Choroid plexus epithelial cell (primary cell): ENCODE results near the gene LIPC.

Experiments used
- DNase-seq: peaks from one replicate; pipeline ENCODE4 v3.0.0-alpha.2; 2010; ENCODE audit warnings: low read depth
- H3K4me3 ChIP-seq: 2 replicates; pipeline ENCODE4 v1.5.1; 2011; ENCODE audit warnings: low read depth, mild to moderate bottlenecking, control low read depth, low read length, moderate library complexity
- TF ChIP-seq, protein P1 (sequence below): conservative IDR thresholded peaks from 2 replicates; pipeline ENCODE4 v1.5.1; 2011; ENCODE audit warnings: low read depth, mild to moderate bottlenecking, control low read depth, inconsistent platforms, low read length, moderate library complexity

The LIPC gene

DNA sequence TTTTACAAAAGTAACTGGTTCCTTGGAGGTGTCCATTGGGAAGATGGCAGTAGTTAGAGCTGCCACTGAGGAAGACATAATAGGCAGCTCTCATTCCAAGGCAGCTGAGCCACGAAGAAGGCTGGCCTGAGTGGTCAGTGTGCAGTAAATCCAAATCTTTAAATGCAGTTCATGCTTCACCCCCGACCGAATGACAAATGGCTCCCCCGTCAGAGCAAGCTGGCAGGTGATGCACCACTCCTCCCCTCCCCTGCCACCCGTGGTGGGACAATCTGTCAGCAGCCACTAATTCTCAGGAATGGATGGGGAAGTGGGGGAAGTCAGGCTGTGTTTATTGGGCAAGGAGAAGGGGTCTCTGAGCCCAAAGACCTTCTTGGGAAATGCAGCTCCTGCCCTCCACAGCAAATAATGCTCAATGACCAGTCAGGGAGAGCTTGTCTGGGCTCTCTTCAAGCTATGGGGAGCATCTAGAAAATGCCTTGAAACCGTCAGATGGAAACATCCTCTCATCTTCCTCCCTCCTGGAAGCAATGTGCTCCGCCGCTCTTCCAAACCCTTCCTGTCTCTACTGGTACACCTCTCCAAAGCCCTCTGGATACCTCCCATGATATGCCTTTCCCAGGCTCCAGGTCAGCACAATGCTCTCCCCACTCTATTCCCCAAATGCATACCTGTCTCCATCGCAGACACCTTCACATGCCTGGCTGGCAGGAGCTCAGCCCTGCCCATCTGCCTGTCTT lies 65.4 kb downstream of the LIPC start:
- DNase-seq = no peak
- H3K4me3 ChIP-seq = no peak overlapping the region
- TF ChIP-seq, protein P1, sequence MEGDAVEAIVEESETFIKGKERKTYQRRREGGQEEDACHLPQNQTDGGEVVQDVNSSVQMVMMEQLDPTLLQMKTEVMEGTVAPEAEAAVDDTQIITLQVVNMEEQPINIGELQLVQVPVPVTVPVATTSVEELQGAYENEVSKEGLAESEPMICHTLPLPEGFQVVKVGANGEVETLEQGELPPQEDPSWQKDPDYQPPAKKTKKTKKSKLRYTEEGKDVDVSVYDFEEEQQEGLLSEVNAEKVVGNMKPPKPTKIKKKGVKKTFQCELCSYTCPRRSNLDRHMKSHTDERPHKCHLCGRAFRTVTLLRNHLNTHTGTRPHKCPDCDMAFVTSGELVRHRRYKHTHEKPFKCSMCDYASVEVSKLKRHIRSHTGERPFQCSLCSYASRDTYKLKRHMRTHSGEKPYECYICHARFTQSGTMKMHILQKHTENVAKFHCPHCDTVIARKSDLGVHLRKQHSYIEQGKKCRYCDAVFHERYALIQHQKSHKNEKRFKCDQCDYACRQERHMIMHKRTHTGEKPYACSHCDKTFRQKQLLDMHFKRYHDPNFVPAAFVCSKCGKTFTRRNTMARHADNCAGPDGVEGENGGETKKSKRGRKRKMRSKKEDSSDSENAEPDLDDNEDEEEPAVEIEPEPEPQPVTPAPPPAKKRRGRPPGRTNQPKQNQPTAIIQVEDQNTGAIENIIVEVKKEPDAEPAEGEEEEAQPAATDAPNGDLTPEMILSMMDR = no peak

DNA sequence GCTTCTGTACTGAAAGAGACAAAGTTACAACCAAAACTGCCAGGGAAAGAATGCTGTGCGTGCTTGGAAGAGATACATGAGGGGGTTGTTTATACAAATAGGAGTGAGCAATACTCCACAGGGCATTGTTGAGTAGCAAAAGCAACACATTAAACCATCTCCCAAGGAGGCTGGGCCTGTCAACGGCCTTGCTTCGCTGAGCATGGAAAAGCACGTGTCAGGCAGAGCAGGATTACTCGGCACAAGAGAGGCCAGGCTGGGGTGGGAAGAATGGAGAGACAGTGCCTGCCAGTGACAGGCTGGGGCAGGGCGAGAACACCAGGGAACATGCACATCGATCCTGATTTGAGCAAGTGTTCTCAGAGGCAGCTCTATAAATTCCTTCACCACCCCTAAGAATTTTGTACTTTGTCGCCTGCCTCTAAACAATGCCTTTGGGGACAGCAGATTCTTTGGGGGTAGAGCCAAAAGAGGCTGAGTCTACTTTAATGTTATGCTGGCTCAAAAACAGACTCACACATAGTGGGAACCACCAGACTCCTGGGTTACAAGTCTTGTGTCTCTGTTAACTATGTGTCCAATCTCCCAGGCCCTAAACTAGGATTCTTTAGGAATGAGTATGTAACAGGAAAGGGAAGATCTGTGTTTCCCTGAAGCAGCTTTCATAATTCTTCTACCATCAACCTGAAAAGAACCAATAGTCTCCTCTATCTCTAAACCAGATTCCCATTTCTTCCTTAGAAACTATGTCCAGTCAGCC lies 67.2 kb downstream of the LIPC start:
- DNase-seq = peak; percentile 79
- TF ChIP-seq, protein P1 = no peak
- H3K4me3 ChIP-seq = no peak overlapping the region

DNA sequence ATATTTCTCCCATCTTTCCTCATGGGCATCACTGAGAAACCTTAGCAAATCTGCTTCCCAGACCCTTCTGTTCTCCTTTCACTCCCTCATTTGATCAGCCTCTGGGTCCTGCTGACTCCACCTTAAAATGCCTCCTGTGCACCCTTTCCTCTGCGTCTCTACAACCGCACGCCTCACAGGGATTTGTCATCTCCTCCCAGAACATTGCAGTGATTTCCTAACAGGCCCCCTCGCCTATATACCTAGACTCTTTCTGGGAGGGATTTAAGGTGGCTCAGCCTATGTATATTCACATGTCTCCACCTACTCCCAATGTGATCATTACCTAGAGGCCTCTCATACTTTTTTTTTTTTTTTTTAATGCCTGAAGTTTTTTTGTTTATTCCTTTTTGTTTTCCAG lies 69.2 kb downstream of the LIPC start:
- TF ChIP-seq, protein P1 = no peak
- no peak overlapping the region for H3K4me3 ChIP-seq
- no peak for DNase-seq

DNA sequence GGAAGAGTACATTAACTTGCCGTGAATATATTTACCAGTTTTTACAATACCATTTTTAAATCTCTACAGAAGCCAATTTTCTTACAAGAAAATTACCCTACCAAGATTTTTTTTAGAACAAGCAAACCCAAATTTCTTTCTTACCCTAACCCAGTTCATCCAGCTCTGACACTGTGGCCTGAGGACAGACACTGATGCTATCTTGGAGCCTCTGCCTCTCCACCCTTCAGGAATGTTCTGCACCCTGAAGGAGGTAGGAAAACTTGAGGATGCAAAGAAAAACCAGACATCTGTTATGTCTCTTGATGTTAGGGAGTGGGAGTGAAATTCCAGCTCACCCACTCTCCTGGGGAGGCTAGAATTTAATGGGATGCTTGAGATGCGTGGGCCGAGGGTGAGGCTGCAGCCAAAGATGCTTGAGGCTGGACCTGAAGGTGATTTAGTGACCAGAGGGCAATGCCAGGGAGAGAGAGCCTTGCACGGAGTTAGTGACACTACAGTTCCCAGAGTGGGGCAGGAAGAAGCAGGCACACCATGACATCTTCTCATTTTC lies 69.9 kb downstream of the LIPC start:
- no peak for DNase-seq
- TF ChIP-seq, protein P1 = no peak

DNA sequence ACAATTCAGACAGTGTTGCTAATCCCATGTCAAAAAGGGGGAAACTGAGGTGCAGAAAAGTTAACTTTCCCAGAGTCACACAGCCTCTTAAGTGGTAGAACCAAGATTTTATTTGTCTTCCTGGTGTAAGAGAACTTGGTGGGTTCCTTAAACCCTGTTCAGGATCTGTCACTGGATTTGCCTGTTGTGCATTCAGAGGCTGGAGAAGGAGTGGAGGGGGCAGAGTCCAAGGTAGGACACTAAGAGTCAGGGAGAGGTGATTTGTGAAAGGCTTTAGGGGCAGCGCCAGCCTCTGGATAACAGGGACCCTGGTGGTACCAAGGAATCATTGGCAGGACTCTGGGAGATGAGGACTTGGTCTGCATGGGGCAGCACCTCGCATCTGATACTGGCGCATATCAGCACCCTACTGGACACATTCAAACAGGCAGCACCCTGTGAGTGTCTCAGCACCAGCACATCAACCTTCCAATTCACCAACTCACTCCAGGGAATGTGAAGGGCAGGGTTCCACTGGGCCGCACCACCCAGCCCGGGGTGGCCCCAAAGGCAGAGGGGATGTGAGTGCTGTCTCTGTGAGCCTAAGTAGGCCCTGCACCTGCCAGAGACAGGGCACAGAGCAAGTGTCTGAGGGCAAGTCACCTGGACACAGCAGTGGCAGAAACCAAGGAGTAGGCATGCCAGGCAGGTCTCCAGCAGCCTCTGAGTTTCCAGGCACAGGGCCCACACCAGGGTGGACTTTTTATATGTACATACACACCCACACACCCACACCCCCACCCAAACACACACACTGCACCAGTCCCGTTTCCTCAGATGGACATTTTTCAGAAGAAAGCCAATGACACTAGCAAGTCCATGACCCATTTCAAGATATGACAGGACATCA lies 71.6 kb downstream of the LIPC start:
- no peak for DNase-seq
- TF ChIP-seq, protein P1 = no peak
- H3K4me3 ChIP-seq = no peak overlapping the region

More for the DNA sequence above, 69.9 kb downstream of the LIPC start:
- no peak overlapping the region for H3K4me3 ChIP-seq

DNA sequence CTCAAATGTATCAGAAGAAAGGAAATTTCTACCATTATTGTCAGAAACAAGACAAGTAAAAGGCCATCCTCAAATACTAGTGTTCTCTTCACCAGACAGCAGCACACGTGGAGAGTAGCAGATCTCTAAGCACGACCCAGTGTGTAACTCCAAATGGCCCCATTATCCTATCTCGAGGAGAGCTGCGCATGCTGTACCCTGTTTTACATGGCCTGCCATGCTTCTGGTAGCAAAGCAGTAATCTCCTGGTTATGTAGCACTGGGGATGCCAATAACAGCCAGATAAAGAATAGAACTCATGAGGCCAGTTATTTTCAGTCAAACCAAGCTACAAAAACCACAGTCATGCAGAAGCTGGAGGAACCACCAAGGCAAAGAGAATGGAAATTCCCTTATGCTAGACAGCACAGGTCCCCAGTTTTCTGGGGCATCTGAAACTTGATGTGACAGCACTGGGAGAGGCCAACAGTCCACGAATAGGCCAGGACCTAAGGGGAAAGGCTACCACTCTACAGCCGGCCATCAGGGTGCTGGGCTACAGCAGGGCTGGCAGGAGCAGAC lies 73.0 kb downstream of the LIPC start:
- no peak for DNase-seq
- TF ChIP-seq, protein P1 = no peak
- no peak overlapping the region for H3K4me3 ChIP-seq
